Mesenchymal stem cell (in vitro differentiated cells and primary cell): ENCODE measurements around the gene KAT7.
A peak's percentile ranks its signal among the peaks of the same experiment; 100 is the strongest.

ENCODE experiments used
- DNase-seq: peaks from one replicate; pipeline ENCODE4 v3.0.0-alpha.2; 2013
- H2AFZ ChIP-seq: one replicate; pipeline ENCODE4 v1.6.1; 2013; ENCODE audit warnings: low read depth, mild to moderate bottlenecking, control low read depth, inconsistent platforms, low read length, moderate library complexity
- H2AK5ac ChIP-seq: 2 replicates; pipeline ENCODE4 v1.6.1; 2013; ENCODE audit warnings: low read length, moderate library complexity, mild to moderate bottlenecking, inconsistent platforms; ENCODE audit not compliant: severe bottlenecking
- H2BK120ac ChIP-seq: one replicate; pipeline ENCODE4 v1.6.1; 2013; ENCODE audit warnings: low read depth, mild to moderate bottlenecking, inconsistent platforms, low read length, moderate library complexity
- H2BK12ac ChIP-seq, 2 experiments: one replicate each; pipeline ENCODE4 v1.6.1; 2013; ENCODE audit warnings: inconsistent platforms in 2 of 2, low read length in 2 of 2, mild to moderate bottlenecking in 2 of 2, moderate library complexity in 2 of 2, control low read depth in 1 of 2
- H2BK15ac ChIP-seq: one replicate; pipeline ENCODE4 v1.6.1; 2013; ENCODE audit warnings: mild to moderate bottlenecking, low read depth, inconsistent platforms; ENCODE audit not compliant: poor library complexity, severe bottlenecking
- H2BK5ac ChIP-seq: 2 replicates; pipeline ENCODE4 v1.6.1; 2013; ENCODE audit warnings: low read depth, mild to moderate bottlenecking, low read length, control low read depth, inconsistent platforms; ENCODE audit not compliant: poor library complexity, severe bottlenecking
- H3K14ac ChIP-seq, 2 experiments: one replicate each; pipeline ENCODE4 v1.6.1; 2013; ENCODE audit warnings: inconsistent platforms in 2 of 2, low read length in 2 of 2, control low read depth in 1 of 2, mild to moderate bottlenecking in 1 of 2, moderate library complexity in 1 of 2
- H3K18ac ChIP-seq, 2 experiments: one replicate each; pipeline ENCODE4 v1.6.1; 2013; ENCODE audit warnings: inconsistent platforms in 2 of 2, low read length in 2 of 2, control low read depth in 1 of 2, low read depth in 1 of 2, mild to moderate bottlenecking in 1 of 2
- H3K23ac ChIP-seq, 2 experiments: one replicate each; pipeline ENCODE4 v1.6.1; 2013; ENCODE audit warnings: inconsistent platforms in 2 of 2, low read length in 2 of 2, mild to moderate bottlenecking in 2 of 2, moderate library complexity in 2 of 2, control low read depth in 1 of 2
- H3K27ac ChIP-seq: 2 replicates; pipeline ENCODE4 v1.5.1; 2013; ENCODE audit warnings: mild to moderate bottlenecking, moderate library complexity, low read length, control low read depth, inconsistent platforms; ENCODE audit not compliant: poor library complexity, severe bottlenecking
- H3K27me3 ChIP-seq, 2 experiments: 2 replicates each; pipeline versions ENCODE4 v1.6.1 to v1.7.0; 2013; ENCODE audit warnings: low read length in 2 of 2, mild to moderate bottlenecking in 2 of 2, moderate library complexity in 2 of 2, control low read depth in 1 of 2, inconsistent platforms in 1 of 2; ENCODE audit not compliant: control insufficient read depth in 1 of 2, insufficient read depth in 1 of 2
- H3K36me3 ChIP-seq, 2 experiments: 2 replicates each; pipeline versions ENCODE4 v1.6.1 to v1.7.0; 2013; ENCODE audit warnings: low read length in 2 of 2, control low read depth in 1 of 2, inconsistent platforms in 1 of 2, low read depth in 1 of 2, mild to moderate bottlenecking in 1 of 2; ENCODE audit not compliant: insufficient read depth in 2 of 2, control insufficient read depth in 1 of 2
- H3K4ac ChIP-seq, 2 experiments: one replicate each; pipeline ENCODE4 v1.6.1; 2013; ENCODE audit warnings: inconsistent platforms in 2 of 2, low read length in 2 of 2, mild to moderate bottlenecking in 2 of 2, moderate library complexity in 2 of 2, control low read depth in 1 of 2, low read depth in 1 of 2
- H3K4me1 ChIP-seq: 2 replicates; pipeline ENCODE4 v1.6.1; 2013; ENCODE audit warnings: low read depth, low read length, control low read depth; ENCODE audit not compliant: control insufficient read depth, insufficient read depth
- H3K4me2 ChIP-seq: 2 replicates; pipeline ENCODE4 v1.6.1; 2013; ENCODE audit warnings: low read length, mild to moderate bottlenecking, inconsistent platforms; ENCODE audit not compliant: poor library complexity, severe bottlenecking
- H3K4me3 ChIP-seq, 2 experiments: 2 replicates each; pipeline versions ENCODE4 v1.5.1 to v1.7.0; 2013; ENCODE audit warnings: low read length in 2 of 2, mild to moderate bottlenecking in 2 of 2, control low read depth in 1 of 2, low read depth in 1 of 2; ENCODE audit not compliant: insufficient read depth in 1 of 2
- H3K79me1 ChIP-seq: replicated peaks from 2 replicates; pipeline ENCODE4 v1.6.1; 2013; ENCODE audit warnings: mild to moderate bottlenecking, control low read depth, low read length, inconsistent platforms; ENCODE audit not compliant: poor library complexity, severe bottlenecking
- H3K9ac ChIP-seq: 2 replicates; pipeline ENCODE4 v1.7.0; 2013; ENCODE audit warnings: mild to moderate bottlenecking, low read length, moderate library complexity
- H3K9me3 ChIP-seq: 2 replicates; pipeline ENCODE4 v1.7.0; 2013; ENCODE audit warnings: mild to moderate bottlenecking, low read length; ENCODE audit not compliant: control insufficient read depth
- H4K8ac ChIP-seq: one replicate; pipeline ENCODE4 v1.6.1; 2013; ENCODE audit warnings: inconsistent platforms, mild to moderate bottlenecking, low read length, moderate library complexity
- H4K91ac ChIP-seq: one replicate; pipeline ENCODE4 v1.6.1; 2013; ENCODE audit warnings: mild to moderate bottlenecking, low read length, inconsistent platforms
- WGBS: methylation state at CpG from one replicate; pipeline ENCODE4 v1.1.7; 2013; ENCODE audit warnings: mixed read lengths; 5-methylcytosine and 5-hydroxymethylcytosine counted together

Gene KAT7

GRCh38 chr17:49858796-49859195 lies 70.3 kb downstream of the KAT7 start:
- H2BK15ac ChIP-seq: no peak overlapping the region
- peaks cover 1% of the 10 kb centered on the region for H3K79me1 ChIP-seq
- no peak overlapping the region for H4K8ac ChIP-seq
- no peak overlapping the region for H2AK5ac ChIP-seq
- H2BK120ac ChIP-seq: no peak overlapping the region
- H4K91ac ChIP-seq: no peak overlapping the region
- H2BK12ac ChIP-seq: no peak overlapping the region
- H3K4me2 ChIP-seq: no peak overlapping the region
- peak overlapping the region in 1 of 2 experiments; percentile 64 for H3K23ac ChIP-seq
- H3K18ac ChIP-seq: no peak overlapping the region
- no peak overlapping the region for H2BK5ac ChIP-seq
- no peak overlapping the region for H3K27ac ChIP-seq
- H3K14ac ChIP-seq: no peak overlapping the region
- H3K9ac ChIP-seq: no peak overlapping the region
- H3K36me3 ChIP-seq: peaks cover 0 to 1% of the 10 kb centered on the region in 2 experiments
- H3K4me1 ChIP-seq: peaks cover 7% of the 10 kb centered on the region
- no peak overlapping the region for H2AFZ ChIP-seq
- no peak for DNase-seq
- H3K4me3 ChIP-seq: no peak overlapping the region
- H3K4ac ChIP-seq: no peak overlapping the region
- WGBS: 77% methylated on average over 5 of the region's 6 CpGs
- no peaks in the 10 kb centered on the region for H3K9me3 ChIP-seq
- H3K27me3 ChIP-seq: peaks cover 15 to 35% of the 10 kb centered on the region in 2 experiments

GRCh38 chr17:49859991-49860953 lies 71.8 kb downstream of the KAT7 start:
- 64% methylated on average over 20 of the region's 20 CpGs for WGBS
- H2BK120ac ChIP-seq: no peak overlapping the region
- no peak for DNase-seq
- peak overlapping the region; percentile 32 for H3K9ac ChIP-seq
- H3K9me3 ChIP-seq: no peaks in the 10 kb centered on the region
- no peak overlapping the region for H4K8ac ChIP-seq
- H3K4me3 ChIP-seq: no peak overlapping the region
- no peak overlapping the region for H2BK15ac ChIP-seq
- no peak overlapping the region for H3K4ac ChIP-seq
- no peak overlapping the region for H3K14ac ChIP-seq
- H2BK5ac ChIP-seq: no peak overlapping the region
- H4K91ac ChIP-seq: no peak overlapping the region
- H3K23ac ChIP-seq: no peak overlapping the region
- no peak overlapping the region for H2BK12ac ChIP-seq
- H2AK5ac ChIP-seq: no peak overlapping the region
- H3K27ac ChIP-seq: no peak overlapping the region
- H3K27me3 ChIP-seq: peaks cover 7 to 25% of the 10 kb centered on the region in 2 experiments
- no peak overlapping the region for H2AFZ ChIP-seq
- no peaks in the 10 kb centered on the region for H3K79me1 ChIP-seq
- no peak overlapping the region for H3K4me2 ChIP-seq
- no peak overlapping the region for H3K18ac ChIP-seq
- H3K36me3 ChIP-seq: no peaks in the 10 kb centered on the region
- peaks cover 5% of the 10 kb centered on the region for H3K4me1 ChIP-seq

- 41% methylated on average over 16 of the region's 16 CpGs for WGBS
- Histone ChIP-seq H3K27ac (no peak overlapping the region), H2BK5ac (no peak overlapping the region), H3K27me3 (peaks cover 3 to 21% of the 10 kb centered on the region in 2 experiments), H4K91ac (no peak overlapping the region), H2BK15ac (no peak overlapping the region), H2AK5ac (no peak overlapping the region), H2BK12ac (no peak overlapping the region), H3K4me1 (peaks cover 9% of the 10 kb centered on the region), H2BK120ac (no peak overlapping the region), H3K9me3 (no peaks in the 10 kb centered on the region), H2AFZ (no peak overlapping the region), H3K14ac (no peak overlapping the region), H3K4me3 (no peak overlapping the region), H3K4me2 (no peak overlapping the region), H3K23ac (no peak overlapping the region), H4K8ac (no peak overlapping the region), H3K36me3 (no peaks in the 10 kb centered on the region), H3K79me1 (no peaks in the 10 kb centered on the region), H3K18ac (no peak overlapping the region), H3K4ac (no peak overlapping the region), H3K9ac (peak overlapping the region; percentile 32)
- peak; percentile 31 for DNase-seq
These were observed 72.8 kb downstream of the KAT7 start for GRCh38 chr17:49861150-49861884.

DNA sequence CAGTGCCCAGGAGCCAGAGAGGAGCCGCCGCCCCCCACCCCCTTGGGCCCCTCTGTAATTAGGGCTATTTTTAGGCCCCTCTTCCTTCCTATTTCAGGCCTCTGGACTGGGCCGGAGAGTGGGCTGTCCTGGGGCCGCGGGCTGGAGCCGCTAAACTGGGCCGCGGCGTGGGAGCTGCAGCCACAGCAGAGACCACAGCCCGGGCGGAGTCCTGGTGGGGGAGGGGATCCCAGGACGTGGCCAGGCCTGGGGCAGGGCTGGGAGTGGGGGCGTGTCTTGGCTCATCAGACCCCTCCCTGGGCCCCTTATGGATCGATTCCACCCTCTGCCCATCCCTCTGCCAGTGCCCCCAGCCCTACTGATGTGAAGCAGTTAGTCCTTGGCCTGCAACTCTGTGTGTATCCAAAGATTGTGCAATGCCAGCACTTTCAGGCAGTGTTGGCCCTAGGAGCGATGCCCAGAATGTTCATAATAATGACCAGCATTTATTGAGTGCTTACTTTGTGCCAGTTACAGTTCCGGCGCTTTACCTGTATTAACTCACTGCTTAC lies 74.4 kb downstream of the KAT7 start:
- WGBS: 68% methylated on average over 14 of the region's 17 CpGs
- H3K27ac ChIP-seq: no peak overlapping the region
- H3K4me2 ChIP-seq: no peak overlapping the region

More for the DNA sequence above, 74.4 kb downstream of the KAT7 start:
- Histone ChIP-seq H2AFZ (no peak overlapping the region), H2BK120ac (no peak overlapping the region), H3K18ac (no peak overlapping the region), H3K9me3 (no peaks in the 10 kb centered on the region), H2BK15ac (no peak overlapping the region), H3K14ac (no peak overlapping the region), H4K91ac (no peak overlapping the region), H3K36me3 (no peaks in the 10 kb centered on the region), H2BK12ac (no peak overlapping the region), H3K27me3 (peaks cover 9 to 34% of the 10 kb centered on the region in 2 experiments), H2AK5ac (no peak overlapping the region), H3K23ac (no peak overlapping the region), H3K4me3 (no peak overlapping the region), H2BK5ac (no peak overlapping the region), H3K4ac (no peak overlapping the region), H3K79me1 (no peaks in the 10 kb centered on the region), H4K8ac (no peak overlapping the region), H3K9ac (no peak overlapping the region), H3K4me1 (peaks cover 9% of the 10 kb centered on the region)
- no peak for DNase-seq
